Epithelial cell of prostate (primary cell): ENCODE data around the gene GMIP.
A peak's percentile ranks its signal among the peaks of the same experiment; 100 is the strongest.

Experiments
- DNase-seq: peaks from one replicate; pipeline ENCODE4 v3.0.0-alpha.2; 2011; ENCODE audit warnings: low read depth, low spot score
- H3K27ac ChIP-seq: fragments of 450-650 bp; 2 replicates; pipeline ENCODE4 v1.5.1; 2017; ENCODE audit warnings: mild to moderate bottlenecking

The GMIP gene

DNA sequence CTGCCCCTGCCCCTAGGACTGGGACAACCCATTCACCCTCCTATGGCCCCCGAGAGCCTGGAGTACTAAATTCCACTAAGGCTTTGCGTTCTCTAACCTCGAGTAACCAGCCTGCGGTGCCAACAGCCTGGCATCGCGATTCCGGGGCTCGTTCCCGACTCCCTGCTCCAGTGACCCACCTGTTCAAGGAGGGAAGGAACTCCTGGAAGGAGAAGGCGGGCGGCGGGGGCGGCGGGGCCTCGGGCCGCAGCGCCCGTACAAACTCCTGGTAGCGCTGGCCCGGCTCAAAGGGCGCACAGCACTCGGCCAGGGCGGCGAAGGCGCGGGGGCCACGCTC lies 6.3 kb downstream of the GMIP start:
- H3K27ac ChIP-seq = no peak overlapping the region
- no peak for DNase-seq

DNA sequence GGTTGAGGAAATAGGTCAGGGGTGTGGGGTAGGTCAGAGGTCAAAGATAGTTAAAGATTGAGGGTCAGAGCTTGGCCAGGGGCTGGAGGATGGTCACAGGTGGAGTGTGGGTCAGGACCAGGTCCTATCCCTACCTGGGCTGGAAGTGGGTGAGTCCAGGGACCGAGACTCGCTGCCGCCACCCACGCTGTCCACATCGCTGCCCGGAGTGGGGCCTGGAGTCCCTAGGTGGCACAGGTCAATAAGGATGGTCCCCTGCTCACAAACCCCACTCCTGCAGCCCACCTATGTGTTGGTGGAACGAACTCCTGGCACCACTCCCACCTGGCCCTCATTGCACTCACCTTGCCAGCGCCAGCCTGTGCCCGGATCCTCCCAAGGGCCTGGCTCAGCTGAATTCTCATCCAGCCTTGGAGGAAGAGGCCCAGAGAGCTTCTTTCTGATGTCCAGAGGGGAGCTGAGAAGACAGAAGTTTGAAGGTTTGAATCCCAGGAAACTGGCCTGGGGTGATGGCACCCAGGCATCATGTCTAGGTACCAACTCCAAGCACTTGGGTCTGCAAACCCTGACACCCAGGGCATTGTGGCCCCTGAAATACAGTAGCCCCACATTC lies 6.8 kb downstream of the GMIP start:
- no peak overlapping the region for H3K27ac ChIP-seq
- DNase-seq = no peak

DNA sequence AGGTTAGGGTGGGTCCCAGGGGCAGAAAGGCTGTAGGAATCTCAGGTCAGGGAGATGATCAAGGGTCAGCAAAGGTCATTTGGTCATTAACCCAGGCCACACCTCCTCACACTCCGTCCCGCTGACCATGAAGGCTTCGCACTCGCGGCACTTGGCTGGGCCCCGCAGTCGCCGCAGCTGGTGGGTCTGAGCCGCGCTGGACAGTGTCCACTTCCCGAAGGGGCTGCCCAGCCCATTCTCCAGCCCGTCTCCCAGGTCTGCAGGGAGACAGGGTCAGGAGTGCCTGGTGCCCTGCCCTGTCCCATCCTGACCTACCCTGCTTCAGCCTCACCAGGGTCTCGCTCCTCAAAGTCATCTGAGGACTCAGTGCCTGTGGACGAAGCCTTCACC lies 8.1 kb downstream of the GMIP start:
- no peak for DNase-seq
- no peak overlapping the region for H3K27ac ChIP-seq

DNA sequence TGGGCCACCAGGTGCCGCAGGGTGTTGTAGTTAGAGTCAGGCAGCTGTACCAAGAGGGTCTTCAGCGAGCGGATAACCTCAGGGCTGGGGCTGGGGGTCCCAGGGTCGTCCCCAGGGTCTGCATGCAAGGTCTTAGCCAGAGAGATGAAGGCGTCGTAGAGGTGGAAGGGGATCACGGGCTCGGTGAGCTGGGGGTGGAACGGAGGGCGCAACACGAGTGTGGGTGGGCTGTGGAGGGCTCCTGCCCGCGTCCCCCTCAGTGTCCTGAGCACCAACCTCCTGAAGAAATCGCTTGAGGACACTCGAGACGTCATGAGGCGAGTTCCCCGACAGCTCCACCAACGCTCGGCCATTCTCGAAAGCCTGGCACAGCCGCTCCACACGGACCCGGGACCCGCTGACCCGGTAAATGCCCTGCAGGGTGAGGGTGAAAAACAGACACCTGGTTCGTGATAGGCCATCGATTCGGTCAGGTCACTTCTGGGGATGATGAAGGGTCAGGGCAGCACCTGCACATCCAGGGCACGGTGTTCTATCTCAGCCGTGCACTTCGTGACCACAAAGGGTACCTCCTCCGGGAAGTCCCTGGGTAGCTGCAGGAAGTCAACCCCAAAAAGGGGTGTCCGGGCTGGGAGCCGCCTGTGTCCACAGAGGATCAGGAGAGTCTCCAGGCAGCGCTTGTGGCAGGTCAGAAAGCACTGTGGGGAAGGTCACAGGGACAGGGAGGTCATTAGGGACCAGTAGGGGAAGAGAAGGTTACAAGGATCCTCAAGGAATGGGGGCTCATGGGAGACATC lies 8.7 kb downstream of the GMIP start:
- no peak for DNase-seq

DNA sequence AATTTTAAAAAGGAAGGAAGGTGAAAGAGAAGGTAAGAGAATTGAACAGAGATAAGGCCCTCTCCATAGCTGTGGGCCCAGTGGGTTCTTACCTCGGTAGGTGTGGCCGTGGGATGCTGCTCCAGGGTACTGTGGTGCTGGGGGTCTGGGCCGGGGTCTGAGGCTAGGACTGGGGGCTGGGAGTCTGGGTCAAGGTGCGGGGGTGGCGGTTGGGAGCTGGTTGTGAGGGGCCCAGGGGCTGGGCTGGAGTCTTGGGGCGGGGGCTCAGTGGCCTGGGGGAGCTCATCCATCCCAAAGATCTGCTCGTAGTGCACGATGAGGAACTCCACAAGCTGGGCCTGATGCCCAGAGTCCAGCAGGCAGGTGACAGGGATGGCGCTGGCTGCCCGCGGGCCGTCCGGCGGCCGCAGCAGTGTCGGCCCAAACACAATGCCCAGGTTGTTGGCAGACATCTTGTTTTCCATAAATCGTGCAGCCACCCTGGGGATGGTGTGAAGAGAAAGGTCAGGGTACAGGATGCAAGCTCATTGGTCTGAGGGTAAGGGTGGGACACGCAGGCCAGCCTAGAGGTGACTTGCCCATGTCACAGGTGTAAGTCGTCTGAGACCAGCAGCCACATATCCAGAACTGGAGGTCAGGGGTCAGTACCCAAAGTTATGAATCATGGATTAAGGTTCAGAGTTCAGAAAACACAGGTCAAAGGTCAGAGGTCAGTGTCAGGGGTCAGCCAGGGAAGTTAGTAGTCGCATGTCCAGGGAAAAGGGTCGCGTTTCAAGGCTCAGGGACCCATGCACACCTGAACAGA lies 9.5 kb downstream of the GMIP start:
- H3K27ac ChIP-seq = no peak overlapping the region
- no peak for DNase-seq

More for the DNA sequence above, 8.7 kb downstream of the GMIP start:
- H3K27ac ChIP-seq = no peak overlapping the region

DNA sequence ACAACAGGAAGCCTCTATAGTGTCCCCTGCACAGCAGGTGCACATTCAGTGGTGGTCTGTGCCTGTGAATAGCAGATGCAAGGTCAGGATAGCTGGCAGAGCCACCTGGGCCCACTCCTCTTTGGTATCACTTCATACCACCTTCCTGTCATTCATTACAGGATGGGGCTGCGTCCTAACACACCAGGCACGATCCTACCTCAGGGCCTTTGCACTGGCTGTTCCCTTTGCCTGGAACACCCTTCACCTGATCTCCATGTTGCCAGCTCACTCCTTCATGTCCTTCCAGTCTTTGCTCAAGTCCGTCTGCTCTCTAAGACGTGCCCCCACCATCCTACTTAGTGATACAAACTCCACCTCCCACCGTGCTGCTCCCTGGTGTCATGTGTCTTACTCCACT lies 10.8 kb downstream of the GMIP start:
- DNase-seq = no peak
- no peak overlapping the region for H3K27ac ChIP-seq

DNA sequence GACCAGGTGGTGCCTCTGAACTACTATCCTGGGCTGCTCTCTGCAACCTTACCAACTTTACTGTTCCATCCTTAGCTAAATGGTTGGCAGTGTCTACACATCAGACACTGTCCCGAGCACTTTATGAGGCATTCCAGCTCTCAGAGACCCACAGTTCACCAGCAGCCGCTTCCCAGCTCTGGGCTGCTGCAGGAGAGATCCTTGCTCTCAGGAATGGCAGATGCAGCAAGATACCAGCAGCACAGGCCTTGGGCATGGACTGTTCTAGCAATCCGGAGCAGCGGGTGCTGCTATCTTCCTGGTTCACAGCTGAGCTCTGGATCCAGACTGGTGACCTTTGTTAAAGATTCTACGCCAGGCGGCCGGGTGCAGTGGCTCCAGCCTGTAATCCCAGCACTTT lies 12.1 kb downstream of the GMIP start:
- no peak for DNase-seq
- no peak overlapping the region for H3K27ac ChIP-seq

DNA sequence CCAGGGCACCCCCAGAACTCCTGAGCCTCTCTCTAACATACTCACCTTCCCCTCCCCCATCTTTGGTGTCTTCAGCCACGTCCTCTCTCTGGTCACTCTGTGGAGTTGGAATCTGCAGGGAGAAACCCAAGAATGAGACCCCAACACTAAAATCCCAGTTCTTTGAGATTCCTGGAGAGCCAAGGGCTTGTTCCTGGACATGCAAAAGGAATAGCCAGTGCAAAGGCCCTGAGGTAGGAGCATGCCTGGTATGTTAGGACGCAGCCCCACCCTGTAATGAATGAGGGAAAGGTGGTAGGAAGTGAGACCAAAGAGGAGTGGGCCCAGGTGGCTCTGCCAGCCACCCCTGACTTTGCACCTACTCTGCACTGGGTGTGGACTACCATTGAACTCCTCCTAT lies 13.0 kb downstream of the GMIP start:
- H3K27ac ChIP-seq = no peak overlapping the region
- DNase-seq = no peak

DNA sequence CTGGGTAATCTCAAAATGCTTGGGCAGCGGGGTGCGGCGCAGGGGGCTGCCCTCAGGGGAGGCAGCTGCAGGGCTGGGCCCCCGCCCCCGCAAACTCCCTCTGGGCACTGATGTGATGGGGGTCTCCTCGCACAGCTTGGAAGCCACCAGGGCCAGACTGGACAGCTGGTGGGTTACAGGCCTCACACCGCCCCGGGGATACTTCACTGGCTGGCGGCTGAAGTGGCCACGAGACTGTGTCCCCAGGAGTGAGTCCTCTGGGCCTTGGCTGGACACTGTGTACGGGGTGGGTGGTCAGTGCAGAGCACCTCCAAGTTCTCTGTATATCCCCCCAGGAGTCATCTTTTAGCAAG lies 13.4 kb downstream of the GMIP start:
- DNase-seq = no peak
- no peak overlapping the region for H3K27ac ChIP-seq

DNA sequence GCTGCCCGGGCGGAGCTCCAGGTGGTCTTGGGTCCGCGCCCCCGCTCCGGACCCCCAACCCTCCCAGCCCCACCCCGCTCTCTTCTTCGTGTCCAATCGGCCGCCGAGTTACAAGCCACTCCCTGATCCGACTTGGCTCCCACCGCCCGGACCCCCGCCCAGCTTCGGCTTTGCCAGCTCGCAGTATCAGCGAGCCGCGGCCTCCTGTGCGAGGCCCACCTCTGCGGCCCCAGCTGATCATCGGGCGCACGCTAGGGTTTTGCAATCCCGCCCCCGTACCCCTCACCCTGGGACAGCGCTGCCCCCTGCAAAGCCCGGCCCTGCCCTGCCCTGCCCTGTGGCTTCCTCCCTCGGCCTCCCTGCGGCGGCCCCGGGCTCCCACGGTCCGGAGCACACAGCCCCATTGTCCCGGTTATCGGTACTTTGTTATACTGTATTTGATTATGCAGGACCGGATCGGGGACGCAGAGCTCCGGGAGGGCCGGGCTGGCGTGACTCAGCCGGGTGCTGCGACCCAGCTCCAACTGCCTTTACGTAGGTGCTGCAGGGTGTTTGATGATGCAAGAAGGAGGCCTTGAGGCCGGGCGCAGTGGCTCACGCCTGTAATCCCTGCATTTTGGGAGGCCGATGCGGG lies 14.8 kb downstream of the GMIP start:
- peak overlapping the region; percentile 88 for H3K27ac ChIP-seq
- DNase-seq = peak; percentile 69

DNA sequence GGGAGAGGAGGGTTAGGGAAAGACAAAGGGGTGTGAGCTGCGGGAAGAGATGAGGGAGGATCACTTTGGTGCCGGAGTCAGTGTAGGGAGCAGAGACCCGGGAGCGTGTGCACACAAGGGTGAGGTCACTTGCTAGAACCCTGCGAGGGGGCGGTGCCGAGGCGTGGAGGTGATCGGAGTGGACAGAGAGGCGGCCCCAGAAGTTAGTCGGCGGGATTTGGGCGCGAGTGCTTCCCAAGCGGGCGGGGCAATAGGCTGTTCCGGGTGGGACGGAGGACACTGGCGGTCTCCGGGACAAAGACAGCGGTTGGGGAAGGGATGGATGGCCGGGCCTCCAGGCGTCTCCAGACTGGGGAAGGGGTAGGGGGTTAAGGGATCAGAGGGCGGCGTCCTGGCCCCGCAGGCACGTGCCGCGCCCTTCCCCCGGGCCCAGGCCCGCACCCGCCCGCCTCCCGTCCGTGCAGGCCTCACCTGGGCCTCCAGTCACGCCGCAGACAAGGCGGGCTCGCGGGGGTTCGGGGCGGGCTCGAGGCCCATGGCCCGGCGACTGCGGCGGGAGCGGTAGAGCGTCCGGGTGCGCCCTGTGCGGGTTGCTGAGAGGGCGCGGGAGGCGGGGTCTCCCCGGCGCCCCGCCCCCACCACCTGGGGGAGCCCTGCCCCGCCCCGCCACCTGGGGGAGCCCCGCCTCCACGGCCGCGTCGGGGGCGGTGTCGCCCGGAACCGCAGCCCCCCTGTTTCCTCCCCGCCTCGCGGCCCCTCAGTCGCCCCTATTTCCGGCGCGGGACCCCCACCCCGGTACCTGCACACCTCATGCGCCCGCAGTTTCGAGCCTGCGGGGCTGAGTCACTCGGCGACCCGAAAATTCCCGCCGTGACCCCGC lies 15.6 kb downstream of the GMIP start, which contains the start of gene LPAR2:
Gene LPAR2 (minus strand): TSS at position 600 of the 880 bp plus-strand sequence. CDS start 945 bp downstream, outside the sequence.
- peak within 1 kb of the TSS; percentile 88 for H3K27ac ChIP-seq
- no peak for DNase-seq

DNA sequence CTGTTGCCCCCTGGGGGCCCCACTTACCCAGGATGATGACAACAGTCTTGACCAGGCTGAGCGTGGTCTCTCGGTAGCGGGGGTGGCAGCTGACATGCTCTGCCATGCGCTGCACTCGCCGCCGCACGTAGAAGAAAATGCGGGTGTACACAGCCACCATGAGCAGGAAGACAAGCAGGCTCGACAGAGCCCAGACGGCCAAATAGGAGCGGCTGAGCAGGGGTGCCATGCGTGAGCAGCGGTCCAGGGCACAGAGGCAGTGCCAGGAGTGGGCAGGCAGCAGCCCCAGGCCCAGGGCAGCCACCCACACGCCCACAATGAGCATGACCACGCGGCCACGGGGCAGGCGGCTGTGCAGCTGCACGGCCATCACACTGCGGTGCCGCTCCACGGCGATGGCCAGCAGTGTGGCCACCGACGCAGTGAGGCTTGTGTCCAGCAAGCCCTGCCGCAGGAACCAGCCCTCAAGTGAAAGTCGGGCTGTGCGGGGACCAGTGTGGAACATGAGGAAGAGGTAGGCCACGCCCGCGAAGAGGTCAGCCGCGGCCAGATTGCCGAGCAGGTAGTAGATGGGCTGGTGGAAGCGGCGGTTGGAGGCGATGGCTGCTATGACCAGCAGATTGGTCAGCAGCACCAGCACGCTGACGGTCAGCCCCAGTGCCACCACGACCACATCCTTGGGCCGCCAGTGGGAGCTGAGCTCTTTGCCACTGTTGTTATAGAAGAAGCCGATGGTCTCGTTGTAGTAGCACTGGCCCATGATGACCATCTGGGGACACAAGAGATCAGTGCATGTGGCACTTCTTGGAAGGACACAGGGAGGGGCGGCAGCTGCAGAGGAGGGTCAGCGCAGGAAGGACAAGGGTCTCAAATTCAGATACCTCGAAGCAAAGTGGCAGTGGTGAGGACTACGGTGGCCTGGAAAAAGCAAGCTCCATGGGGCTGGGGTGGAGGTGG lies 16.7 kb downstream of the GMIP start:
- DNase-seq = no peak
- peak overlapping the region; percentile 88 for H3K27ac ChIP-seq

DNA sequence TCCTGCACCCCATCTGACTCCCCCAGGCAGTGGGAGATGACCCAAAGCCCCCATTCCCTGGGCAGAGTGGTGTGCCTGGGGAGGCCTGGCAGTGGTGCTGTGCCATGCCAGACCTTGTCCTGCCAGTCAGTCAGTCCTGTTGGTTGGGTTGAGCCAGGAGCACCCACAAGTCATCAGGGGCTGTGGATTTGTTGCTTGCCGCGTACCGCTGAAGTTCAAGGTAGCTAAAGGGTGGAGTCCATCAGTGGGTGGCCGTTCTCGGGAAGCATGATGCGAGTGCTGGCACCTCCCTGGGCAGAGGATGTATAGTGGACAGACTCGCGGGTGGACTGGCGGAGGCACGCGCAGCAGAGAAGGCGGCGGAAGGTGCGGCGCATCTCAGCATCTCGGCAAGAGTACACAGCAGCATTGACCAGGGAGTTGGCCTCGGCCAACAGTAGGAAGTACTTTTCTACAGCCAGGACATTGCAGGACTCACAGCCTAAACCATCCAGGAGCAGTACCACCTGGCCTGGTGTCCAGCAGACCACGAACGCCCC lies 19.4 kb downstream of the GMIP start:
- DNase-seq = no peak
- H3K27ac ChIP-seq = no peak overlapping the region

DNA sequence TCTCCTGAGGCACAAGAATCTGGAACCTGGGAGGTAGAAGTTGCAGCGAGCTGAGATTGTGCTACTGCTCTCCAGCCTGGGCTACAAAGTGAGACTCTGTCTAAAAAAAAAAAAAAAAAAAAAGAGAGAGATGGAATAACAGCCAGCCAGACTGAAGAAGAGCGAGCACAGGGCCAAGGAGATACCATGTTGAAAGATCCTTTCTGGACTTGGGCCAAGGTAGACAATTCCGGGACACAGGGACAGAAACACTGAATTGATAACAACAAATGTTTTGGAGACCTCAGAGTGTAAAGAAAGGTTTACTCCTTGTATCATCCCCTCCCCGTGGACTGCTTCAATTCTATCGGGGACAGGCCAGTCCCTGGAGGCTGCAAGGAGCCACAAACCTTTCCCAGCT lies 20.1 kb downstream of the GMIP start:
- no peak overlapping the region for H3K27ac ChIP-seq
- no peak for DNase-seq

DNA sequence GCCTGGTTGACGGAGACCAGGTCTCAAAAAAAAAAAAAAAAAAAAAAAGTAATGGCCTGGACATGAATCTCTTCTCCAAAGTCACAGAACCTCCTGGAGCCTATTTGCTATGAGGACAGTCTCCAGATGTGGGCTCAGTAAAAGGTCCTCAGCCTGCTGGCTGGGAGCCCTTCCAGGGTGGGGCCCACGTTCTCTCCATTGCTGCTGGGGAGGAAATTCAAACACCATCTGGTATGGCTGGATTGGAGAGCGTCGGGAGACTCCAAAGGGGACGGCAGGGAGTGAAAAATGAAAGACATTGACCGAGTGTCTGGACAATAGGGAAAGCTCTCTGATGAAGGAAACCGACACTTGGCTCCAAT lies 23.6 kb downstream of the GMIP start:
- DNase-seq = no peak
- H3K27ac ChIP-seq = no peak overlapping the region

DNA sequence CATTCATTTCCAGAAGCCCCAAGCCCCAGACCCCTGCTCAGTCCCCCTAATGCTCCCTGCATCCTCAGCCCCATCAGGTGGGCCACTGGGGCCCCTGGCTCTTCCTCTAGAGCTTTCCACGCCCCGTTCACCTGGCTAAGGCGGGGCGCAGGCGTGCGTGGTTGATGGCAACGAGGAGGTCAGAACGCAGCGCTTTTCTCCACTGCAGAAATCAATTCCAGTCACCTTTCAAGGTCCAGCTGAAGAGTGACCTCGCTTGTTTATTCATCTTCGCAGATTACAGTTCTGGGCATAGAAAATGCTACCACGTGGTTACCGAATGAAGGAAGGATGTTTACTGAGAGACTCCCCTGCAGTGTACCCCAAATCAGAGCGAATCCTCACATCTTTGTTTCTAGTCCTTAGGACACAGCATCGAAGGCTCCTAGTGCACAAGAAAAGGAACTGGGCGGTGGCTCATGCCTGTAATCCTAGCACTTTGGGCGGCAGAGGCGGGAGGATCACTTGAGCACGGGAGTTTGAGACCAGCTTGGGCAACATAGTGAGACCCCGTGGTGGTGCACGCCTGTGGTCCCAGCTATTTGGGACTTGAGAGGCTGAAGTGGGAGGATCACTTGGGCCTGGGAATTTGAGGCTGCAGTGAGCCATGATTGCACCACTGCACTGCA lies 24.1 kb downstream of the GMIP start:
- DNase-seq = no peak
- no peak overlapping the region for H3K27ac ChIP-seq

DNA sequence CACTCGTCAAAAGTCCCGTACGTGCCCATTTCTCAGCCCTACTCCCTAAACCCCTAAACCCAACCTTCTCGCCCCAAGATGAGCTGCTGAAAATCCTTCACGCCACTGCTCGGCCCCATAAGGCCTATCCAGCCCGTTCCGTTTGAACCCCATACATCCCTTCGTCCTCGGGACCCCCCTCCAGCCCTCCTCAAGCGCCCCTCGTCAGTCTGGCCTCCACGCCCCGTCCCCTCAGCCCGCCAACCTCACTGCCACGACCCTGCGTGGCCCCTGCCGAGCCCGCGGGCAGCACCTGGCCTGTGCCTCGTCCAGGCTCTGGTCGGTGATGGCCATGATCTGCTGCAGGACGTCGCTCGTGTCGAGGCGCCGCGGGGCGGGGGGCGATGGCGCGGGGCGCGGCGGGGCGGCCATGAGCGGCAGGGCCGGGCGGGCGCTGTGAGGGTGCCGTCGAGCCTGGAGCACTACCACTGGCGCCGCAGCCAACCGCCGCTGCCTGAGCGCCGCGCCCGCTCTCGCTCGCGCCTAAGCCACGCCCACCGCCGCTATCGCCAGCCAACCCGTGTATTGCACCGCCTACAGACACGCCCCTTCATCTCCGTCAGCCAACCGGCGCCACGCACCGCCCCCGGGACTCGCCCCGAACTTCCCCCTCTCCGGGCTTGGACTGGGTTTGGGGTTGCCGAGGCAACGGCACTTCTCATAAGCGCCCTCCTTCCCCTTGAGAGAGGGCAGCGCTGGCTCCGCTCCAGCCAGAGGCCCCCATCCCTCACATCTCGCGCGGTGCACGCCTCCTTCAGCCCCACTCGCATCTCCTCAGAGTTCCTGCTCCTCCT lies 25.0 kb downstream of the GMIP start, which contains the start of gene PBX4:
Gene PBX4 (minus strand): TSS at position 469 of the 833 bp plus-strand sequence. CDS start 58 bp downstream, at position 411.
- no peak for DNase-seq
- H3K27ac ChIP-seq = no peak within 1 kb of the TSS
